PC-9 (cell line): ENCODE measurements around the gene EFS. TPM values are rescaled to one million over a fixed set of nuclear protein-coding genes. Genes with fewer than 3 reads are reported as not detected.

ENCODE experiments used
- BruUV-seq: library from RNA; stranded (reverse); fragments of 400-500 nt; replicated peaks from 2 replicates; lab custom pipeline; 2021; lab: Mats Ljungman, UMichigan
- CTCF ChIA-PET: fragments of 300-600 bp; sonication (Branson Sonifier 250); formaldehyde crosslinking; loops from one replicate; lab custom pipeline; 2022; ENCODE audit warnings: antibody characterized with exemption; lab: Charles Lee
- POLR2A ChIA-PET: fragments of 300-600 bp; sonication (Branson Sonifier 250); formaldehyde crosslinking; loops from one replicate; lab custom pipeline; 2022; ENCODE audit warnings: antibody characterized with exemption; ENCODE audit not compliant: unreplicated experiment; lab: Charles Lee
- DNase-seq, 2 experiments: peaks; one replicate each; pipeline versions ENCODE4 v3.0.0 to v3.0.0-alpha.2; 2015 to 2022; ENCODE audit warnings: mixed read lengths in 1 of 2
- H2AFZ ChIP-seq: fragments of 200-600 bp; sonication (generic); 2 replicates; pipeline ENCODE4 v1.8.1; 2017; ENCODE audit warnings: antibody characterized with exemption
- H3F3A ChIP-seq: fragments of 200-600 bp; sonication (generic); 2 replicates; pipeline ENCODE4 v1.8.1; 2017; ENCODE audit warnings: antibody characterized with exemption, mild to moderate bottlenecking, low read depth; ENCODE audit not compliant: insufficient read depth
- H3K27ac ChIP-seq: fragments of 200-600 bp; sonication (generic); 2 replicates; pipeline ENCODE4 v1.6.1; 2016; ENCODE audit warnings: mixed run types
- H3K27me3 ChIP-seq: fragments of 200-600 bp; sonication (generic); 2 replicates; pipeline ENCODE4 v1.6.1; 2016; ENCODE audit warnings: low read depth, mixed run types; ENCODE audit not compliant: insufficient read depth
- H3K36me3 ChIP-seq: fragments of 200-600 bp; sonication (generic); 2 replicates; pipeline ENCODE4 v1.6.1; 2016; ENCODE audit warnings: low read depth, mixed run types
- H3K4me1 ChIP-seq: fragments of 200-600 bp; sonication (generic); replicated peaks from 2 replicates; pipeline ENCODE4 v1.6.1; 2016; ENCODE audit warnings: mixed run types; ENCODE audit not compliant: insufficient read depth
- H3K4me2 ChIP-seq: fragments of 200-600 bp; sonication (generic); 2 replicates; pipeline ENCODE4 v1.6.1; 2017; ENCODE audit warnings: mixed run types
- H3K4me3 ChIP-seq: fragments of 200-600 bp; sonication (generic); 2 replicates; pipeline ENCODE4 v1.6.1; 2016; ENCODE audit warnings: mixed run types
- H3K79me2 ChIP-seq: fragments of 200-600 bp; sonication (generic); 2 replicates; pipeline ENCODE4 v1.6.1; 2017; ENCODE audit warnings: low read depth, mixed run types
- H3K9me2 ChIP-seq: fragments of 200-600 bp; sonication (generic); 2 replicates; pipeline ENCODE4 v1.8.1; 2017; ENCODE audit warnings: mild to moderate bottlenecking; ENCODE audit not compliant: insufficient read depth
- H3K9me3 ChIP-seq: fragments of 200-600 bp; sonication (generic); 2 replicates; pipeline ENCODE4 v1.8.1; 2016; ENCODE audit warnings: low read depth; ENCODE audit not compliant: insufficient read depth
- H4K20me1 ChIP-seq: fragments of 200-600 bp; sonication (generic); 2 replicates; pipeline ENCODE4 v1.8.1; 2017; ENCODE audit not compliant: insufficient read depth
- CTCF ChIP-seq: fragments of 200-600 bp; sonication (generic); conservative IDR thresholded peaks from 2 replicates; pipeline ENCODE4 v1.6.1; 2017; ENCODE audit warnings: mixed run types, antibody characterized with exemption, mild to moderate bottlenecking, moderate library complexity
- EZH2 ChIP-seq: fragments of 200-600 bp; sonication (generic); IDR thresholded peaks from 2 replicates; pipeline ENCODE4 v1.8.0; 2017; ENCODE audit warnings: antibody characterized with exemption, low read depth
- intact Hi-C: fragments of 100-400 bp; cut with micrococcal nuclease; formaldehyde crosslinking; loops from one replicate; pipeline ENCODE4 v1.10.0; 2022; ENCODE audit not compliant: unreplicated experiment
- total RNA-seq: library from RNA; stranded (reverse); gene quantifications from 2 replicates; pipeline ENCODE4 v1.2.3, GENCODE V29; 2021

The EFS gene
- total RNA-seq, 1 experiment from 2014 or later = not detected

DNA sequence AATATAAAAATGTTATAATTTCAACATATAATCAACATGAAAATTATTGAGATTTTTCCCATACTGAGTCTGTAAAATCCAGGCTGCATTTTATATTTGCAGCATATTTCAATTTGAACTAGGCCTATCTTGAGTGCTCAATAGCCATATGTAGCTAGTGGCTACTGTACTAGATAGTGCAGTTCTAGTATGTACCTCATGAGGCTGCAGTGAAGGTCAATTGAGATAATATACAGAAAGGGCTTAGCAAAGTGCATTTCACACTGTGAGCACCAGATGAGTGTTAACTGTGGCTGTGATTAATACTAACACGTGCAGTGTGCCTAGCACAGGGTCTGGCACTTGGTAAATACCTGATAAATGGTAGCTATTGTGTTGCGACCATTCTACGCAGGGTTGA, 6.9 kb downstream of the EFS start:
- Histone ChIP-seq H3K27ac (no peak overlapping the region), H2AFZ (no peak overlapping the region), H3F3A (no peaks in the 10 kb centered on the region), H4K20me1 (no peaks in the 10 kb centered on the region), H3K36me3 (no peaks in the 10 kb centered on the region), H3K4me1 (no peaks in the 10 kb centered on the region), H3K27me3 (peaks cover 73% of the 10 kb centered on the region), H3K4me2 (no peak overlapping the region), H3K9me3 (no peaks in the 10 kb centered on the region), H3K79me2 (no peaks in the 10 kb centered on the region), H3K9me2 (no peaks in the 10 kb centered on the region), H3K4me3 (no peak overlapping the region)
- no peak for TF ChIP-seq EZH2
- no peak for TF ChIP-seq CTCF
- POLR2A ChIA-PET = interaction anchor here (0.8 kb wide), 1 partner anchor 12 kb away, joined by 7 read pairs; no protein-coding TSS in a partner anchor
- CTCF ChIA-PET = no interaction called here
- intact Hi-C loops = no loop called here
- BruUV-seq = no TSS peak
- DNase-seq = no peak

DNA sequence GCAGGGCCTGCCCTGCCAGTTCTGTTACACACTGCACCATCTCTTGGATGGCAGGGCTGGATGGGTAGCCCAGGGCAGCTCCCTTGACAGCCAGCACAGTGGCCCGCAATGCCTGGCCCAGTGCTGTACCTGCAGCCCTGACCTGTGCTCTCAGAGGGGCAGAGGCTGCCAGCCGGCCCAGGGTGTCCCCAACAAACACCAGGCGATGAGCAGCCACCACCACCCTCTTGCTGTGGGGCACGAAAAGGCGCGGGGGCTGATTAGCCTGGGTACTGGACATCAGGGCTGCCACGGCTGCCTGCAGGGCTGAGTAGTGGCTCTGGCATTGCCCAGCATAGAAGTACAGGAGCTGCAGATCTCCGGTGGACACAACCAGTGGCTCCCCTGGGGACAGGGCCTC, 7.7 kb downstream of the EFS start:
- Histone ChIP-seq H3K4me1 (no peaks in the 10 kb centered on the region), H3K9me2 (no peaks in the 10 kb centered on the region), H3K36me3 (no peaks in the 10 kb centered on the region), H3K4me2 (no peak overlapping the region), H2AFZ (no peak overlapping the region), H3K27ac (no peak overlapping the region), H3K27me3 (peaks cover 72% of the 10 kb centered on the region), H3K9me3 (no peaks in the 10 kb centered on the region), H4K20me1 (no peaks in the 10 kb centered on the region), H3K4me3 (no peak overlapping the region), H3K79me2 (no peaks in the 10 kb centered on the region), H3F3A (no peaks in the 10 kb centered on the region)
- no TSS peak for BruUV-seq
- intact Hi-C loops = no loop called here
- POLR2A ChIA-PET = interaction anchor here (0.8 kb wide), 1 partner anchor 13 kb away, joined by 7 read pairs; no protein-coding TSS in a partner anchor
- DNase-seq = no peak
- TF ChIP-seq EZH2 = no peak
- TF ChIP-seq CTCF = no peak
- CTCF ChIA-PET = no interaction called here

DNA sequence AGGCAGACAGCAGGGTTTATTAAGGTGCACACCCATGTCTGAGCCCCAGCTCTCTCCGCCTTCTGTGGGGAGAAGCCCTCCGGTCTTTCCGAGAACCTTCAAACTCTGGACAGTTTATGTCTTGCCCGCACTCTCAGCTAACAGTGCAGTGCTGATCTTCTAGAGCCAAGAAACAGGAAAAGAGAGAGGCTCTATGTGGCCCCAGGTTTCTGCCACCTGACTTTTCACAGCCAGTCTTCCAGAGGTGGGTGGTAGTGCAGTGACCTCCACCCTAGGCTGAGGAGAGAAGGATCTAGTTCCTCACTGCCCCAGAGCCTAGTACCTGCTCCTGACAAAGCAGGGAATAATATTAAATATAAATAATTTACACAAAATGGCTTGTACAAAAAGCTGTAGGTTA, 8.3 kb downstream of the EFS start:
- no peak for DNase-seq
- H3K4me3 ChIP-seq = no peak overlapping the region
- H3K9me3 ChIP-seq = no peaks in the 10 kb centered on the region
- H3K9me2 ChIP-seq = no peaks in the 10 kb centered on the region
- no peaks in the 10 kb centered on the region for H3F3A ChIP-seq
- H3K27ac ChIP-seq = no peak overlapping the region
- H3K27me3 ChIP-seq = peaks cover 66% of the 10 kb centered on the region
- no peak overlapping the region for H3K4me2 ChIP-seq
- no peaks in the 10 kb centered on the region for H4K20me1 ChIP-seq
- no peak overlapping the region for H2AFZ ChIP-seq
- H3K79me2 ChIP-seq = no peaks in the 10 kb centered on the region
- ChIA-PET POLR2A (no interaction called here), CTCF (no interaction called here)
- TF ChIP-seq EZH2 = no peak
- no peak for TF ChIP-seq CTCF
- H3K4me1 ChIP-seq = no peaks in the 10 kb centered on the region
- no TSS peak for BruUV-seq
- no peaks in the 10 kb centered on the region for H3K36me3 ChIP-seq
- intact Hi-C loops = no loop called here
